PC-3 (cell line): ENCODE data around the gene ARFGAP1. TPM values are rescaled to one million over a fixed set of nuclear protein-coding genes. Genes with fewer than 3 reads are reported as not detected.

Source experiments
- ATAC-seq: fragments of 200-7000 bp; cut with Tn5 transposase; 2 replicates; pipeline ENCODE4 v1.9.1; 2020; ENCODE audit warnings: mild to moderate bottlenecking, moderate library complexity
- BruUV-seq: library from RNA; stranded (reverse); fragments of 400-500 nt; replicated peaks from 2 replicates; lab custom pipeline; 2021; lab: Mats Ljungman, UMichigan
- CTCF ChIA-PET: fragments of 300-600 bp; sonication (Branson Sonifier 250); formaldehyde crosslinking; loops from one replicate; lab custom pipeline; 2022; ENCODE audit warnings: antibody characterized with exemption; lab: Charles Lee
- POLR2A ChIA-PET: fragments of 300-600 bp; sonication (Branson Sonifier 250); formaldehyde crosslinking; loops from one replicate; lab custom pipeline; 2022; ENCODE audit warnings: antibody characterized with exemption; ENCODE audit not compliant: unreplicated experiment; lab: Charles Lee
- DNase-seq: peaks from one replicate; pipeline ENCODE4 v3.0.0-alpha.2; 2015
- H2AFZ ChIP-seq: fragments of 300-600 bp; sonication (generic); 2 replicates; pipeline ENCODE4 v1.6.0; 2016; ENCODE audit warnings: antibody characterized with exemption, low read length
- H3F3A ChIP-seq: fragments of 300-600 bp; sonication (generic); one replicate; pipeline ENCODE4 v1.6.0; 2017; ENCODE audit warnings: antibody characterized with exemption, low read length, control low read depth, mild to moderate bottlenecking; ENCODE audit not compliant: unreplicated experiment
- H3K27ac ChIP-seq: fragments of 300-600 bp; sonication (generic); 2 replicates; pipeline ENCODE4 v1.5.1; 2016; ENCODE audit warnings: mild to moderate bottlenecking, low read length
- H3K27me3 ChIP-seq: fragments of 300-600 bp; sonication (generic); 2 replicates; pipeline ENCODE4 v1.6.1; 2016; ENCODE audit warnings: low read length, mixed read lengths
- H3K36me3 ChIP-seq: fragments of 300-600 bp; sonication (generic); 2 replicates; pipeline ENCODE4 v1.6.1; 2016; ENCODE audit warnings: low read depth, mixed run types, low read length, mixed read lengths
- H3K4me1 ChIP-seq: fragments of 300-600 bp; sonication (generic); 2 replicates; pipeline ENCODE4 v1.5.1; 2016; ENCODE audit warnings: low read length; ENCODE audit not compliant: insufficient read depth
- H3K4me2 ChIP-seq: fragments of 300-600 bp; sonication (generic); 2 replicates; pipeline ENCODE4 v1.6.0; 2016; ENCODE audit warnings: low read length
- H3K4me3 ChIP-seq: fragments of 300-600 bp; sonication (generic); 2 replicates; pipeline ENCODE4 v1.5.1; 2016; ENCODE audit warnings: mild to moderate bottlenecking, low read length, mixed read lengths
- H3K79me2 ChIP-seq: fragments of 300-600 bp; sonication (generic); 2 replicates; pipeline ENCODE4 v1.6.1; 2017; ENCODE audit warnings: low read length, mixed read lengths
- H3K9ac ChIP-seq: fragments of 300-600 bp; sonication (generic); 2 replicates; pipeline ENCODE4 v1.6.0; 2016; ENCODE audit warnings: mild to moderate bottlenecking, low read length
- H3K9me2 ChIP-seq: fragments of 300-600 bp; sonication (generic); replicated peaks from 2 replicates; pipeline ENCODE4 v1.6.1; 2016; ENCODE audit warnings: mixed run types, low read length, mixed read lengths
- H3K9me3 ChIP-seq: fragments of 300-600 bp; sonication (generic); 2 replicates; pipeline ENCODE4 v1.6.1; 2016; ENCODE audit warnings: low read length, mixed read lengths
- H4K20me1 ChIP-seq: fragments of 300-600 bp; sonication (generic); 2 replicates; pipeline ENCODE4 v1.6.1; 2016; ENCODE audit warnings: low read length, mixed read lengths
- CTCF ChIP-seq: fragments of 300-600 bp; sonication (generic); conservative IDR thresholded peaks from 2 replicates; pipeline ENCODE4 v1.5.1; 2017; ENCODE audit warnings: antibody characterized with exemption, low read depth, mild to moderate bottlenecking, low read length
- EZH2 ChIP-seq: fragments of 300-600 bp; sonication (generic); IDR thresholded peaks from one replicate; pipeline ENCODE4 v1.6.1; 2017; ENCODE audit warnings: antibody characterized with exemption, mild to moderate bottlenecking, low read length; ENCODE audit not compliant: unreplicated experiment
- EZH2phosphoT487 ChIP-seq: fragments of 300-600 bp; sonication (generic); IDR thresholded peaks from 2 replicates; pipeline ENCODE4 v1.6.1; 2018; ENCODE audit warnings: mild to moderate bottlenecking, antibody characterized with exemption, low read length, borderline replicate concordance
- intact Hi-C: fragments of 100-400 bp; cut with micrococcal nuclease; formaldehyde crosslinking; loops from 2 replicates; pipeline ENCODE4 v1.9.0; 2023
- total RNA-seq: library from RNA; depleted of rRNA; stranded (reverse); fragments of >200 nt; gene quantifications from 2 replicates; pipeline ENCODE4 v1.2.3, GENCODE V29; 2014

The ARFGAP1 gene
- total RNA-seq, 1 experiment from 2014 or later: 75.6 TPM

GRCh38 chr20:63315731-63316491 lies 43.3 kb downstream of the ARFGAP1 start:
- no peak for DNase-seq
- CTCF ChIA-PET: interaction anchor here (0.6 kb wide), 1 partner anchor 816 kb away, joined by 3 read pairs; no protein-coding TSS in a partner anchor
- no peaks in the 10 kb centered on the region for H4K20me1 ChIP-seq
- H3K9me3 ChIP-seq: no peaks in the 10 kb centered on the region
- no peak for ATAC-seq
- H3K4me3 ChIP-seq: no peak overlapping the region
- H3K9ac ChIP-seq: no peak overlapping the region
- BruUV-seq: no TSS peak
- no peak overlapping the region for H2AFZ ChIP-seq
- no peaks in the 10 kb centered on the region for H3K79me2 ChIP-seq
- intact Hi-C loops: no loop called here
- no peaks in the 10 kb centered on the region for H3K4me1 ChIP-seq
- TF ChIP-seq EZH2phosphoT487: no peak
- no peak for TF ChIP-seq CTCF
- TF ChIP-seq EZH2: no peak
- no peak overlapping the region for H3K27ac ChIP-seq
- no peaks in the 10 kb centered on the region for H3F3A ChIP-seq
- H3K9me2 ChIP-seq: no peaks in the 10 kb centered on the region
- no peaks in the 10 kb centered on the region for H3K36me3 ChIP-seq
- POLR2A ChIA-PET: no interaction called here
- H3K27me3 ChIP-seq: no peaks in the 10 kb centered on the region
- H3K4me2 ChIP-seq: no peak overlapping the region

GRCh38 chr20:63316502-63316921 lies 43.9 kb downstream of the ARFGAP1 start:
- ATAC-seq (peak; percentile 18; the same call in 1 of the 2 replicates), DNase-seq (no peak)
- no peak overlapping the region for H2AFZ ChIP-seq
- H3K9ac ChIP-seq: no peak overlapping the region
- H3K4me2 ChIP-seq: no peak overlapping the region
- TF ChIP-seq EZH2 (no peak), EZH2phosphoT487 (no peak), CTCF (no peak)
- no peaks in the 10 kb centered on the region for H3K9me2 ChIP-seq
- ChIA-PET CTCF (interaction anchor here (0.6 kb wide), 1 partner anchor 817 kb away, joined by 3 read pairs; no protein-coding TSS in a partner anchor), POLR2A (no interaction called here)
- no peaks in the 10 kb centered on the region for H3F3A ChIP-seq
- no peaks in the 10 kb centered on the region for H3K4me1 ChIP-seq
- H3K79me2 ChIP-seq: no peaks in the 10 kb centered on the region
- intact Hi-C loops: no loop called here
- no peaks in the 10 kb centered on the region for H4K20me1 ChIP-seq
- no peaks in the 10 kb centered on the region for H3K27me3 ChIP-seq
- no peak overlapping the region for H3K27ac ChIP-seq
- no peaks in the 10 kb centered on the region for H3K9me3 ChIP-seq
- no peak overlapping the region for H3K4me3 ChIP-seq
- no TSS peak for BruUV-seq
- H3K36me3 ChIP-seq: no peaks in the 10 kb centered on the region

- Histone ChIP-seq H3K9ac (no peak overlapping the region), H3F3A (no peaks in the 10 kb centered on the region), H2AFZ (no peak overlapping the region), H3K4me1 (no peaks in the 10 kb centered on the region), H3K27me3 (no peaks in the 10 kb centered on the region), H3K9me2 (no peaks in the 10 kb centered on the region), H3K4me2 (no peak overlapping the region), H3K27ac (no peak overlapping the region), H4K20me1 (no peaks in the 10 kb centered on the region), H3K79me2 (no peaks in the 10 kb centered on the region), H3K4me3 (no peak overlapping the region), H3K36me3 (no peaks in the 10 kb centered on the region), H3K9me3 (no peaks in the 10 kb centered on the region)
- ATAC-seq (no peak), DNase-seq (no peak)
- CTCF ChIA-PET: no interaction called here
- TF ChIP-seq EZH2: no peak
- TF ChIP-seq EZH2phosphoT487: no peak
- TF ChIP-seq CTCF: no peak
- no TSS peak for BruUV-seq
- POLR2A ChIA-PET: interaction anchor here (0.6 kb wide), 1 partner anchor 10 kb away, joined by 11 read pairs; no protein-coding TSS in a partner anchor
- intact Hi-C loops: no loop called here
Measured at GRCh38 chr20:63317061-63317460, 44.4 kb downstream of the ARFGAP1 start.
